Cardiac fibroblast (primary cell): ENCODE data around the gene MATCAP1.

Source experiments
- DNase-seq, 2 donors: peaks; one replicate each; pipeline versions ENCODE4 v3.0.0 to v3.0.0-alpha.2; 2010; ENCODE audit warnings: low read depth in 2 of 2
- H3K4me3 ChIP-seq, 2 donors: replicated peaks in 1 of 2; 1 replicate in 1 of 2; 2 replicates in 1 of 2; pipeline ENCODE4 v1.5.1; 2011; ENCODE audit warnings: low read depth in 2 of 2, low read length in 2 of 2, mild to moderate bottlenecking in 2 of 2, moderate library complexity in 1 of 2
- CTCF ChIP-seq: IDR thresholded peaks from one replicate; pipeline ENCODE4 v1.5.1; 2011; ENCODE audit warnings: low read depth, mild to moderate bottlenecking, low read length, inconsistent platforms

The MATCAP1 gene

GRCh38 chr16:67166110-67166547, 17.6 kb downstream of the MATCAP1 start:
- no peak overlapping the region for H3K4me3 ChIP-seq
- DNase-seq, result no peak
- TF ChIP-seq CTCF, result no peak

- TF ChIP-seq CTCF, result no peak
- no peak overlapping the region for H3K4me3 ChIP-seq
These were observed 18.4 kb downstream of the MATCAP1 start for GRCh38 chr16:67165121-67166078.

GRCh38 chr16:67164599-67165061, 19.1 kb downstream of the MATCAP1 start, which contains the start of gene HSF4:
TSS of gene HSF4 (plus strand) at chr16:67164745. CDS start at chr16:67164812, 67 bp downstream.
- TF ChIP-seq CTCF, result no peak
- peak; percentile 18 to 54 for DNase-seq
- H3K4me3 ChIP-seq, result peak within 1 kb of the TSS; percentile 5 to 28

More at GRCh38 chr16:67165121-67166078, 18.4 kb downstream of the MATCAP1 start:
- DNase-seq, result no peak

DNA sequence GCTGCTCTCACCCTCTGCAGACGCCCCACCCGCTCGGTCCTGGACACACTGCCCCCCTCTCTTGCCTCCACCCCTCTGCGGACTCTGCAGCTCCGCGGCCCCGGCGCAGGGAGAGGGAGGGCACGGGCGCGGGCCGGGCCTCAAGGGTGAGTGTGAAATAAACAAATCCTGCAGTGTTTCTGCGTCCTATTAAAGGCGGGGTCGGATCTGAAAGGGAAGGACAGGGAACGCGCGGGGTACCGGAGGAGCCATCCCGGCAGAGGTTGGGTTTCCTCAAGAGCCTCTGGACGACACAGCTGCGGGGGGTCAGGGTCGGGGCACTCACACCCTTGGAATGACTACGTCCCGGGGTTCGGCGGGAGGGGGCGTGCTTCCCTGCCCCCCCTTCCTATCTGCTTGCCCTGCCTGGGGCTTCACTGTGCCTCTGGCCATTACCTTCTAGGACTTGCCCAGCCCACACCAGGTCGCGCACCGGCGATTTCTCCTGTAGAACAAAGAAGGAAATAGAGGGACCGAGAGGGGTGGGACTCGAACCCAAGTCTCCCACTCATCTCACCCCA, 19.7 kb downstream of the MATCAP1 start:
- no peak for TF ChIP-seq CTCF
- peak overlapping the region; percentile 5 to 18 for H3K4me3 ChIP-seq

DNA sequence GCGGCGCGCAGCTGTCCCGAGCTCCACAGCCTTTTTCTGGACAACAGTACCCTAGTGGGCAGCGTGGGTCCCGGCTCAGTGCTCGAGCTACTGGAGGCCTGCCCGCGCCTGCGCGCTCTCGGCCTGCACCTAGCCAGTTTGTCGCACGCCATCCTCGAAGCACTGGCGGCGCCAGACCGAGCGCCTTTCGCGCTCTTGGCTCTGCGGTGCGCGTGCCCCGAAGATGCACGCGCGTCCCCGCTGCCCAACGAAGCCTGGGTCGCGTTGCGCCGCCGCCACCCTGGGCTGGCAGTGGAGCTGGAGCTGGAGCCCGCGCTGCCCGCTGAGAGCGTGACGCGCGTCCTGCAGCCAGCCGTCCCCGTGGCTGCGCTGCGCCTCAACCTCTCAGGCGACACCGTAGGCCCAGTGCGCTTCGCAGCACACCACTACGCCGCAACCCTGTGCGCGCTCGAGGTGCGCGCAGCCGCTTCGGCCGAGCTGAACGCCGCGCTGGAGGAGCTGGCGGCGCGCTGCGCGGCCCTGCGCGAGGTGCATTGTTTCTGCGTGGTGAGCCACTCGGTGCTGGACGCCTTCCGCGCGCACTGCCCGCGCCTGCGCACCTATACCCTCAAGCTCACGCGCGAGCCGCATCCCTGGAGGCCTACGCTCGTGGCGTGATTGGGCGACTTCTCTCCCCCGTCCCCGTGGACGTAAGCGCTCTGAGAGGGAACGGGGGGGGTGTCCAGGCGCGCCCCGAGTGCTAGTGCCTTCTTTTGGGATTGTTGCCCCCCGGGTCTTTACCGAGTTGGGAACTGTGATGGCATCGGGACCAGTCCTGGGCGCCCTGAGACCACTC, 20.4 kb downstream of the MATCAP1 start:
- no peak for TF ChIP-seq CTCF
- no peak overlapping the region for H3K4me3 ChIP-seq
- peak in 1 of 2 donors; percentile 62 for DNase-seq

More for the DNA sequence above, 19.7 kb downstream of the MATCAP1 start:
- no peak for DNase-seq

GRCh38 chr16:67162506-67163163, 21.1 kb downstream of the MATCAP1 start:
- DNase-seq, result no peak
- TF ChIP-seq CTCF, result no peak
- no peak overlapping the region for H3K4me3 ChIP-seq
